HTR-8/SVneo (cell line): ENCODE results near the gene MRPL38.
"Not testable (repeated sequence)": the region's sequence is repeated elsewhere in the genome, so short reads cannot be mapped to it uniquely, and the experiment has no call there.

Experiments
- DNase-seq: peaks from one replicate; pipeline ENCODE4 v3.0.0; 2011; ENCODE audit warnings: low spot score, mixed read lengths; ENCODE audit not compliant: insufficient read length
- FAIRE-seq: peaks from 2 replicates; lab custom pipeline; 2011; peaks lifted over from hg19 to GRCh38; lab: Jason Lieb, UNC

Gene MRPL38

GRCh38 chr17:75878174-75878998 lies 26.3 kb downstream of the MRPL38 start, which contains the start of gene TRIM47:
TRIM47 (minus strand) TSS chr17:75878581; CDS start chr17:75878548, 33 bp downstream.
- FAIRE-seq (peak; percentile 42), DNase-seq (peak; percentile 64)

- DNase-seq = peak; percentile 64
- peak; percentile 91 for FAIRE-seq
Observed at GRCh38 chr17:75877752-75878173, 26.9 kb downstream of the MRPL38 start.

- peak; percentile 68 for FAIRE-seq
- peak; percentile 92 for DNase-seq
Observed at GRCh38 chr17:75876938-75877751, 27.5 kb downstream of the MRPL38 start.

- FAIRE-seq = no peak
- no peak for DNase-seq
Observed at GRCh38 chr17:75876190-75876937, 28.3 kb downstream of the MRPL38 start.

GRCh38 chr17:75875940-75876189 lies 28.8 kb downstream of the MRPL38 start:
- FAIRE-seq (peak; percentile 59), DNase-seq (no peak)

- no peak for FAIRE-seq
Observed at GRCh38 chr17:75875182-75875939, 29.3 kb downstream of the MRPL38 start.

GRCh38 chr17:75874323-75875181 lies 30.1 kb downstream of the MRPL38 start:
- DNase-seq (no peak), FAIRE-seq (no peak)

More at GRCh38 chr17:75875182-75875939, 29.3 kb downstream of the MRPL38 start:
- no peak for DNase-seq

- FAIRE-seq (no peak), DNase-seq (no peak)
Observed at GRCh38 chr17:75873587-75874322, 30.9 kb downstream of the MRPL38 start.

- peak; percentile 64 for DNase-seq
- FAIRE-seq = no peak
Observed at GRCh38 chr17:75872434-75873351, 32.0 kb downstream of the MRPL38 start.

- not testable (repeated sequence) for FAIRE-seq, DNase-seq
Observed at GRCh38 chr17:75870228-75870627, 34.5 kb downstream of the MRPL38 start.

- no peak for DNase-seq
- FAIRE-seq = no peak
Observed at GRCh38 chr17:75869282-75870141, 35.2 kb downstream of the MRPL38 start.

GRCh38 chr17:75868730-75869281 lies 35.9 kb downstream of the MRPL38 start:
- DNase-seq, FAIRE-seq: not testable (repeated sequence)

GRCh38 chr17:75865404-75866188 lies 39.1 kb downstream of the MRPL38 start:
- not testable (repeated sequence) for FAIRE-seq

GRCh38 chr17:75864887-75865286 lies 39.8 kb downstream of the MRPL38 start:
- FAIRE-seq, DNase-seq: not testable (repeated sequence)

More at GRCh38 chr17:75865404-75866188, 39.1 kb downstream of the MRPL38 start:
- DNase-seq = not testable (repeated sequence)

- no peak for FAIRE-seq
- no peak for DNase-seq
Observed at GRCh38 chr17:75864448-75864871, 40.2 kb downstream of the MRPL38 start.
